CD4-positive, alpha-beta T cell treated with Interleukin-10 for 1 hour (primary cell): Measurements from ENCODE around the gene FSD1.

Experiments
- DNase-seq: peaks from one replicate; pipeline ENCODE4 v3.0.0-alpha.2; 2020

FSD1 gene

DNA sequence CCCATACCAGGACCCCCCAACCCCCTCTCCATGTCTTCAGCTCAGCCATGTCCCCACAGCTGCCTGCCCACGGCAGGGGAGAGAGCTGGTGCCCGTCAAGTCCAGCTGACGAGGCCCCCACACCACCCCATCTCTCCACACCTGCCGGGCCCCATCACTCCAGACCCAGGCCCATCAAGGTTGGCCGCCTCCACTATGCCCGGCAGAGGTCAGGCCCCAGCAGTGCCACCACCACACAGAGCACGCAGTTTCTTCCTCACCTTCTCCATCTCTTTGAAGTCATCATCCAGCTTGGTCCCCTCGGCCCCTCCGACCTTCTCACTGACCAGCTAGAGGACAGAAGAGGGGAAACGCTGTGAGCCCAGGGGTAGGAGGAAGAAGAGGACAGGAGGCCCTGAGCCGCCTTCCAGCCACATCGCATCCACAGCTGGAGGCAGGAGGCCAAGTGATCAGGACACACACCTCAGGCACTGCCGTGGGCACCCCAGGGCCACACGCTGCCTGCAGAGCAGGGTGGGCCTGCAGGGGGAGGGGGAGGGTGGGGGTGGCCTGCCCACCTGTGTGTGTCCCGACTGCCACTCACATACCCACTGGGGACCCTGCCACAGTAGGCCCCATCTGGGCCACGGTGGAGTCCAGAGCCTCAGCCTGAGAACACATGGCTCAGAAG, 62.4 kb downstream of the FSD1 start:
- DNase-seq, result no peak

DNA sequence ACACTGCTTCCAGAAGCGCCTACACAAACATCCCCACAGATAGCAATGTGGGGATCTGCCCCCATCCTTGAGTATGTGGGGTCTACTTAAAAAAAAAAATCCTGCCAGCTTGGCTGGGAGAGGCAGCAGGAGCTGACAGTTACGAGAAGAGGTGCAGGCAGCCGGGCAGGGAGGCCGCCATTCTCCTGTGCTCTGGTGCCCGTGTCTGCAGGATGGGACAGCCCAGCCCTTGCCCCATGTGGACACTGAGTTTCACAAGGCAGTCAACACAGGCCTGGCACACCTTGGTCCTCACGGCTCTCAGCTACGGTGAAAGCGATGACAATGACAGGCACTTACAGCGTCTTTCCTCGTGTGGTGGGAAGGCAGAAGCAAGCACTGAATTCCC, 62.9 kb downstream of the FSD1 start:
- DNase-seq, result no peak

DNA sequence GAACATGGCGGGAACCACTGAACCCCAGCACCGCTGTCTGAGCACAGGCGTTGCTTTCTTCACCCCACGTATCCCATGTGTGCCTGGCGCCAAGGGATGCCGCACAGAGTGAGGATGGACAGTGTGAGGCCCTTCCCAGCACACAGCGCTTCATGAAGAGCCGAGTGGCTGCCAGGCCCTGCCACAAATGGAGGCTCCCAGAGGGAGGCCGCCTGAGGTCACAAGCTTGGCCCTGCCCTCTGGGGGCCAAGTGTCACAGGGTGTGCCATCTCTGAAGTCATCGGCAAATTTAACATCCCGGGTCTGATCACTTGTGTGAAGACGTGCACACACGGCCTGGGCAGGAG, 63.4 kb downstream of the FSD1 start:
- DNase-seq, result no peak

DNA sequence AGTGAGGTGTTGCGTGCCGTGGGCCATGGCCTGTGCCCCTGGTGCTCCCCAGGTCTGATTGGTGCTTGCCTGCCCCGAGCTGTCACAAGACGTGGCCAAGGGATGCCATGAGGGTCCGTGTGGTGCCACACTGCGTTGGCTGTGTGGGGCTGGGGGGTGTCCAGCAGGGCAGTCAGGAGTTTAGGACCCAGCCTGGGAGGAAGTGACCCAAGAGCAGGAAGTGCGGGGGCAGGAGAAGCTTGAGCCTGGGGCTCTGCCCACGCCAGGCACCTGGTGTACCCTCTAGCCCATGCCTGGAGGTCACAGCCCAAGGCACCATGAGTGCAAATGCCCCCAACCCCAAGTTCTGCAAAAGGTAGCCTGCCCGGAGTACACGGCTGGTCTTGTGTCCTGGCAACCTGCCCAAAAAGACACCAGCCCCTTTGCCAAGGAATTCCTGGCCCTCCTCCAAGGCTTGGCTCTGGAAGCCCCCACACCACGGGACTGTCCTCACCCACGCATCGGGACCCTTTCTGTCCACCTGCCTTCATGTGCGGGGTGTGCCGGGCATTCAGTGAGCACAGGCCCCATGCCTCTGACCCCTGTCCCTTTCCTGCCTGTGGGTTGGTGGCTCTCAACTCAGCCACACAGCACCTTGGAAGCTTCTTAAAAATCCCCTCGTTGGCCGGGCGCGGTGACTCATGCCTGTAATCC, 63.9 kb downstream of the FSD1 start:
- DNase-seq, result peak; percentile 19

DNA sequence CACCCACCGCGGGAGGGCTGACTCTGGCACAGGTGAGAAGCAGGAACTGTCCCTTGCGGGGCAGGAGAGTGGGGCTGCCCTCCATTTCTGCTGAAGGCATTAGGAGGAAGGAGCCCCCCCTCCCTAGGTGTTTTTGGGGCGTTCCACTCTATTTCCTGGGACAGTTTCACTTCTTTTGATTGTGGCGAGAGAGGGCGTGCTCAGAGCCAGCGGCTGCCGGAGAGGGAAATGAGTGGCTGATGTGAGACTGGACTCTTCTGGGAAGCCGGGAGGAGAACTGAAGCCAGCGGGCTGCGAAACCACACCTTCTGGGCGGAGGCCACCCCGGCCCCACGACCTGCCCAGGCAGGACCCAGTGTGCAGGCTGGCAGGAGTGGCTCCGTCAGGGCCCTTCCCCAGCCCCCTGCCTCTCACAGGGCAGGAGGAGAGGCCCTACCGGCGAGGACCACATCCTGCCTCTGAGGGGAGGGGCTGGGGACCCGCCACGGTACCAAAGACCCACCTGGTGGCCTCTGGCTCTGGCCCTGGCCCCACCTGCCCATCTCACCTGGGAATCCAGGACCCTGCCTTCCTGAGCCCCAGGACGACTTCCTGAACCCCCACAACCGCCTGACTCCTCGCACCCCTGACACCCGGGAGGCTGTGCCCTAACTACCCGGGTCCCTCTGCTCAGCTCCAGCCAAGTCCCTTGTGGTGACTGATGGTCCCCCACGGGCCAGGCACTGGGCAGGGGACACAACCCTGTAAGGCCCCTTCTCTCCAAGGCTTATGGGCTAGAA, 64.9 kb downstream of the FSD1 start:
- DNase-seq, result peak; percentile 86

DNA sequence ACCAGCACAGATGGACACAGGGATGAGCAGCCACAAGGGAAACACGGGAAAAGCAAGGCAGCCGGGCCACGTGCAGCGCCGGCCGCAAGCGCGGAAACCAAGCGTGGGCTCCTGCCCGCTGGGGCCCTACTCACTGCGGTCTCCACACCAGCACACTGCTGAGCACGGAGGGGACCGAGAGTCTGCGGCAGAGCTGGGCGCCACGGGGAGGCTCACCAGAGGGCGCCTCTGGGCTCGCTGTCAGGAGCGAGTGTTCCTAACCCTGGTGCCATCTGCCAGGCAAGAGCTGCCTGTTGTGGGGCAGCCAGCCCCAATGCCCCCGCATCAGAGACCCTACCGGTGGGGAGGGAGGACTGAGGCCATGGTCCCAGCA, 65.5 kb downstream of the FSD1 start:
- peak; percentile 78 for DNase-seq

DNA sequence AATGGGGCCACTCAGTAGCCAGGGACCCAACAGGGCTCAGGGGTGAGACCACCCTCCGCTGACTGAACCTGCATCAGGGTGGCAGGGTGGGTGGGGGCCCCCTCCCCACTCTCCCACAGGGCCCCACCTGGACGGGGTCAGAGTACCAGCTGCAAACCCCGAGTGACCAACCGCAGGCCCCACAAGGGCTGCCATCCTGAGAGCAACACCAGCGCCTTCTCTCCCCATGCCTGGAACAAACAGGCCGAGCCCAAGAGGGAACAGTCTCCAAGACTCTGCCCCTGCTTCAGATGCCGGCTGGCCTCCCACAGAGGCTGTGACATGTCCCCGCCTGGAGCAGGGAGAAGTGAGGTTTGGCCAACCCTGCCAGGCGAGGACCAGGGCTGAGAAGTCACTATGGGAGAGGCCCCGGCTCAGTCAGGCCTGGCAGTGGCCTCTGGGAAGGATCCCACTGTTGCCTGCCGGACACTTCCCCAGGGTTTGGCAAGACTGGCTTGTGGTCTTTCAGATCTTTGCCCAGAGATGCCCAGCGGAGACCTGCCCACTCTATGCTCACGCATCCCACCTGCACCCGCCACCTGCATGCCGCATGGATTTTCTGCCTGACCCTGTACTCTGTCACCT, 66.1 kb downstream of the FSD1 start:
- DNase-seq, result no peak

DNA sequence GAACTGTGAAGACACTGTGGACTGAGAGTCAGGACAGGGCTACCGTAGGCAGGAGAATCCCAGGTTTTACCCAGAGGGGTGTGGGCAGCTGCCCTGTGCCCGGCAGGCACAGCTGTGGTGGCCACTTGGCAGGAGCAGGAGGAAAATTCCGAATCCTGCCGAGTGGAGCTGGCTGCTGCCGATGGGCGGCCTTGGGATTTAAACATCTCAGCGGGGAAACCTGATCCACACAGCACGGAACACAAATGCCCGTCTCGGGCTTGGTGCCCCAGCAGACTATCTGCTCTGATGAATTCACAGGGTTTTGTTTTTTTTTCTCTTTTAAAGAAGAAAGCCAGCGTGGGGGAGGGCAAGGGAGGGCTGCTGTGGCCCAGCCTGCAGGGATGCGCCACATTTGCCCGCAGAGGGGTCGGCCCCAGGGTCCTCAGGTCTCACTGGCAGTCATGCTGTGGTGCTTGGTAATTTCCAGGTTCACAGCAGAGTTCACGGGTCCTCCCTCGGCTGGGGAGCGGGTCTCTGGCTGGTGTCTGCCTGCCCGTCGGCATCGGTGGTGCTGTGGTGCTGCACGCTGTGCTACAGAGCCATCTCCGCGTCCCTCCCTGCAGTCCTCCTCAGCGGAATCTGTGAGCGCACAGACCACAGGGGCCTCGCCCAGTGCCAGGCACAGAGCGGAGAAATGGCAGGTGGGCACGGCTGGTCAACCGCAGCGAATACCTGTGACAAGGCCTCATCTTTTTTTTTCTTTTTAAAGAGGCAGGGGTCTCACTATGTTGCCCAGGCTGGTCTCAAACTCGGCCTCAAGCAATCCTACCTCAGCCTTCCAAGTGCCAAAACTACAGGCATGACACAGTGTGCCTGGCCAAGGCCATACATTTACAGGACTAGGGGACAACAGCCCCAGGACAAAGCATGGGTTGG, 67.1 kb downstream of the FSD1 start:
- DNase-seq, result no peak

DNA sequence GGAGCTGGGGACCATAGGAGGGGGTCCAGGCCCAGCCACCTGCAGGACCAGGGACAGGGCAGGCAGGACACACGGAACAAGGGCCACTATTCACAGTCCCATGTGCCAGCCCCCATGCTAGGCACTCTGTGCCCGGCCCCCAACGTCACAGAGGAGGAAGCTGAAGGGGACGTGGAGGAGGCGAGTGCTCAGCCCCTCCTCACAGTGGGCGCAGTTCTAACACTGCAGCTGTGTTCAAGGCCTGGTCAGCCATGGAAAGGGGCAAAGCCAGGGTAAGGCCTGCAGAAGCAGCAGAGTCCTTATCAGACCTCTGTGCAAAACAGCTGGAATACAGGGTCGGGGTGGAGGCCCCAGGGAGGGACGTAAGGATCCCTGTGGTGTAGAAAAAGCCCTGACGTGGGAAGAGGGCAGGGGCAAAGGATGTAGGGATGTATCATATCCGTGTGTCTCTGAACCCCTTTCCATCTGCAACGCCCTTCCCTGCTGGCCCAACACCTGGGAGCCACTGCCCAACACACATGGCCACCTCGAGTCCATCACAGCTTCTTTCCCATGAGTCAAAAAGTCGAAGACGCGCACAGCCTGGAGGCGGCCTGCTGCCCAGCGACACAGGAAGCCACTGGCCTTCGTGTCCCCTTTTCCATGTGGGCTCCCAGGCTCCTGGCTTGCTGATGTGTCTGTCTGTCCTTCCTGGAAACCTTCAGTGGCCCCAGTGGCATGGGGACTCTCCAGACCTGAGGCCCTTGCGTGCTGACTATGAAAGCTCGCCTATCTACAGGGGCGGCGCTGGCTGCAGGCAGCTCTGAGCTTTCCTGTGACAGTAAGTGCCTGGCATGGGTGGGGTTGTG, 68.0 kb downstream of the FSD1 start:
- DNase-seq, result no peak

DNA sequence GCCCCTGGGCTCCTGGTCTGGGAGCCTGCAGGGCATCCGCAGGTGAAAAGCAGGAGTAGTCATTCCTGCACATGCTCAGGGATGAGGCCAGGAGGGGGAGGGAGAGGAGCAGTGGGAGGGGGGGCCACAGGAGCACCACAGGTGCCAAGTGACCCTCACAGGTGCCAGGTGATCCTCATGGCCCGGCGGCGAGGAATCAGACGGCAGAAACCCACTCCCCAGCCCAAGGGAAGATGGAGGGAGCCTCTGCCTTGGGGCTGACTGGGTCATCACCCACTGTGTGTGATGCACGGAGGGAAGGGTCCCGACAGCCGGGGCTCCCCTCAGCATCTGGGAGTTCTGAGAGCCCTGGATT, 68.6 kb downstream of the FSD1 start:
- no peak for DNase-seq
